T1000 (cell line): ENCODE results near the gene ABCE1.
A peak's percentile ranks its signal among the peaks of the same experiment; 100 is the strongest.

Experiments used
- DNase-seq: peaks from one replicate; lab custom pipeline; 2025; ENCODE audit warnings: mixed read lengths; lab: John Stamatoyannopoulos, UW

Gene ABCE1

GRCh38 chr4:145097821-145098674, at the start of gene ABCE1, which contains the start of gene ANAPC10:
Gene ABCE1, plus strand, starts transcription at chr4:145098311. Its CDS starts 6,102 bp downstream, at chr4:145104413.
Gene ANAPC10, minus strand, starts transcription at chr4:145098196. Its CDS starts 2,097 bp downstream, at chr4:145096099.
- DNase-seq: peak; percentile 85

GRCh38 chr4:145048817-145049216, 49.3 kb upstream of the ABCE1 start:
- no peak for DNase-seq

- DNase-seq: no peak
These were observed 48.9 kb upstream of the ABCE1 start for GRCh38 chr4:145049241-145049640.

GRCh38 chr4:145055533-145056257, 42.4 kb upstream of the ABCE1 start:
- DNase-seq: no peak

- DNase-seq: no peak
These were observed 41.6 kb upstream of the ABCE1 start for GRCh38 chr4:145056325-145057130.

GRCh38 chr4:145058256-145058655, 39.9 kb upstream of the ABCE1 start:
- DNase-seq: no peak

GRCh38 chr4:145061318-145061920, 36.7 kb upstream of the ABCE1 start:
- DNase-seq: no peak

- DNase-seq: no peak
These were observed 32.0 kb upstream of the ABCE1 start for GRCh38 chr4:145066063-145066501.

GRCh38 chr4:145069361-145069760, 28.8 kb upstream of the ABCE1 start:
- DNase-seq: no peak

GRCh38 chr4:145071560-145071959, 26.6 kb upstream of the ABCE1 start:
- no peak for DNase-seq

GRCh38 chr4:145075742-145076468, 22.2 kb upstream of the ABCE1 start:
- DNase-seq: no peak

- no peak for DNase-seq
These were observed 21.6 kb upstream of the ABCE1 start for GRCh38 chr4:145076469-145076855.

GRCh38 chr4:145081756-145082155, 16.4 kb upstream of the ABCE1 start:
- DNase-seq: no peak

- no peak for DNase-seq
These were observed 14.1 kb upstream of the ABCE1 start for GRCh38 chr4:145083891-145084605.

- no peak for DNase-seq
These were observed 7.7 kb upstream of the ABCE1 start for GRCh38 chr4:145090380-145090779.

GRCh38 chr4:145093638-145094037, 4.5 kb upstream of the ABCE1 start:
- DNase-seq: no peak

- DNase-seq: no peak
These were observed 735 bp upstream of the ABCE1 start for GRCh38 chr4:145097331-145097820.

- no peak for DNase-seq
These were observed 545 bp downstream of the ABCE1 start for GRCh38 chr4:145098675-145099037.

GRCh38 chr4:145099653-145100052, 1.5 kb downstream of the ABCE1 start:
- DNase-seq: no peak

- DNase-seq: no peak
These were observed 3.0 kb downstream of the ABCE1 start for GRCh38 chr4:145101091-145101490.
